Right atrium auricular region (tissue), 2 donors: Measurements from ENCODE around the gene RNU6-1. TPM values are rescaled to one million over a fixed set of nuclear protein-coding genes. Genes with fewer than 3 reads are reported as not detected.

Experiments used
- DNase-seq: peaks from one replicate; pipeline ENCODE4 v3.0.0-alpha.2; 2019; ENCODE audit warnings: low spot score
- H3K27ac ChIP-seq, 2 donors: fragments of 200-600 bp; sonication (generic); 1 replicate in 1 of 2; 2 replicates in 1 of 2; pipeline ENCODE4 v1.5.1; 2016 to 2019
- H3K27me3 ChIP-seq, 2 donors: fragments of 200-600 bp; sonication (generic); one replicate each; pipeline versions ENCODE4 v1.5.1 to v1.6.0; 2017 to 2019
- H3K36me3 ChIP-seq: fragments of 200-600 bp; sonication (generic); one replicate; pipeline ENCODE4 v1.5.1; 2016
- H3K4me1 ChIP-seq, 2 donors: fragments of 200-600 bp; sonication (generic); one replicate each; pipeline versions ENCODE4 v1.5.1 to v1.6.0; 2017 to 2019
- H3K4me3 ChIP-seq, 2 donors: fragments of 200-600 bp; sonication (generic); 1 replicate in 1 of 2; 2 replicates in 1 of 2; pipeline ENCODE4 v1.5.1; 2017 to 2019; ENCODE audit warnings: mild to moderate bottlenecking in 1 of 2, moderate library complexity in 1 of 2
- H3K9me3 ChIP-seq, 2 donors: fragments of 200-600 bp; sonication (generic); one replicate each; pipeline ENCODE4 v1.5.1; 2019
- total RNA-seq, 2 donors: library from RNA; depleted of rRNA; stranded (reverse); fragments of >200 nt; gene quantifications; one replicate each; pipeline ENCODE4 v1.1.0, GENCODE V29; 2016
- TF ChIP-seq, protein P1 (sequence below), 2 donors: fragments of 200-600 bp; sonication (generic); IDR thresholded peaks; one replicate each; pipeline ENCODE4 v1.5.1; 2019; ENCODE audit warnings: antibody characterized with exemption in 2 of 2

Gene RNU6-1
- total RNA-seq, 2 donors from 2014 or later: not detected

DNA sequence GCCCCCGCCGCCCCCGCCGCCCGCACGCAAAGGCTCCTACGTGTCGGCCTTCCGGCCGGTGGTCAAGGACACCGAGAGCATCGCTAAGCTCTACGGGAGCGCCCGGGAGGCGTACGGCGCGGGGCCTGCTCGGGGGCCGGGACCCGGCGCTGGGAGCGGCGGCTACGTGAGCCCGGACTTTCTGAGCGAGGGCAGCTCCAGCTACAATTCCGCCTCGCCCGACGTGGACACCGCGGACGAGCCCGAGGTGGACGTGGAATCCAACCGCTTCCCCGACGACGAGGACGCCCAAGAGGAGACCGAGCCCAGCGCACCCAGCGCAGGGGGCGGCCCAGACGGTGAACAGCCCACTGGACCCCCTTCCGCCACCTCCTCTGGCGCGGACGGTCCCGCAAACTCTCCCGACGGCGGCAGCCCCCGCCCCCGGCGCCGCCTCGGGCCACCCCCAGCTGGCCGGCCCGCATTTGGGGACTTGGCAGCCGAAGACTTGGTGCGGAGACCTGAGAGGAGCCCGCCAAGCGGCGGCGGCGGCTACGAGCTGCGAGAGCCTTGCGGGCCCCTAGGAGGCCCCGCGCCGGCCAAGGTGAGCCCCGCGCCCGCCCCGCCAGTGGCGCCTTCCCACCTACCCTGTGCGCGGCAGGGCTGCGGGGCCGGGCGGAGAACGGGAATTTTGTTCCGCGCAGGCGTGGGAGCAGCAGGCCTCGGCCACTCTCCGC, 12.1 kb downstream of the RNU6-1 start:
- no peak overlapping the region for H3K27ac ChIP-seq
- peak overlapping the region in 1 of 2 donors; percentile 25 for H3K4me3 ChIP-seq
- H3K36me3 ChIP-seq: no peaks in the 10 kb centered on the region
- H3K4me1 ChIP-seq: peaks cover 0 to 77% of the 10 kb centered on the region in 2 donors
- TF ChIP-seq, protein P1, sequence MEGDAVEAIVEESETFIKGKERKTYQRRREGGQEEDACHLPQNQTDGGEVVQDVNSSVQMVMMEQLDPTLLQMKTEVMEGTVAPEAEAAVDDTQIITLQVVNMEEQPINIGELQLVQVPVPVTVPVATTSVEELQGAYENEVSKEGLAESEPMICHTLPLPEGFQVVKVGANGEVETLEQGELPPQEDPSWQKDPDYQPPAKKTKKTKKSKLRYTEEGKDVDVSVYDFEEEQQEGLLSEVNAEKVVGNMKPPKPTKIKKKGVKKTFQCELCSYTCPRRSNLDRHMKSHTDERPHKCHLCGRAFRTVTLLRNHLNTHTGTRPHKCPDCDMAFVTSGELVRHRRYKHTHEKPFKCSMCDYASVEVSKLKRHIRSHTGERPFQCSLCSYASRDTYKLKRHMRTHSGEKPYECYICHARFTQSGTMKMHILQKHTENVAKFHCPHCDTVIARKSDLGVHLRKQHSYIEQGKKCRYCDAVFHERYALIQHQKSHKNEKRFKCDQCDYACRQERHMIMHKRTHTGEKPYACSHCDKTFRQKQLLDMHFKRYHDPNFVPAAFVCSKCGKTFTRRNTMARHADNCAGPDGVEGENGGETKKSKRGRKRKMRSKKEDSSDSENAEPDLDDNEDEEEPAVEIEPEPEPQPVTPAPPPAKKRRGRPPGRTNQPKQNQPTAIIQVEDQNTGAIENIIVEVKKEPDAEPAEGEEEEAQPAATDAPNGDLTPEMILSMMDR (IDR thresholded peaks at IDR 0.05): no peak
- no peak for DNase-seq
- no peaks in the 10 kb centered on the region for H3K9me3 ChIP-seq
- H3K27me3 ChIP-seq: peaks cover 78 to 98% of the 10 kb centered on the region in 2 donors

DNA sequence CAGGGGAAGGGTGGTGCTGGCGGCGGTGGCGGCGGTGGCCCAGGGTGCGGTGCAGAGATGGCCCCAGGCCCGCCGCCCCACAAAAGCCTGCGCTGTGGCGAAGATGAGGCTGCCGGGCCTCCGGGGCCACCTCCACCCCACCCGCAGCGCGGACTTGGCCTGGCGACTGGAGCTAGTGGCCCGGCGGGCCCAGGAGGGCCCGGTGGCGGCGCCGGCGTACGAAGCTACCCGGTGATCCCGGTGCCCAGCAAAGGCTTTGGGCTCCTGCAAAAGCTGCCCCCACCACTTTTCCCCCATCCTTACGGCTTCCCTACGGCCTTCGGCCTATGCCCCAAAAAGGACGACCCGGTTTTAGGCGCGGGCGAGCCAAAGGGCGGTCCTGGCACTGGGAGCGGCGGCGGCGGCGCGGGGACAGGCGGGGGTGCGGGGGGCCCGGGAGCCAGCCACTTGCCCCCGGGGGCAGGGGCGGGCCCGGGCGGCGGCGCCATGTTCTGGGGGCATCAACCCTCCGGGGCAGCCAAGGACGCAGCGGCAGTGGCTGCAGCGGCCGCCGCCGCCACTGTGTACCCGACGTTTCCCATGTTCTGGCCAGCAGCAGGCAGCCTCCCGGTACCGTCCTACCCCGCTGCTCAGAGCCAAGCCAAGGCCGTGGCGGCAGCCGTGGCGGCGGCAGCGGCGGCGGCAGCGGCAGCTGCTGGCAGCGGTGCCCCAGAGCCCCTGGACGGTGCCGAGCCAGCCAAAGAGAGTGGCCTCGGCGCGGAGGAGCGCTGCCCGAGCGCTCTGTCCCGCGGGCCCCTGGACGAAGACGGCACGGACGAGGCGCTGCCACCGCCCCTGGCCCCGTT, 12.9 kb downstream of the RNU6-1 start:
- peaks cover 0 to 75% of the 10 kb centered on the region in 2 donors for H3K4me1 ChIP-seq
- DNase-seq: no peak
- peaks cover 78 to 99% of the 10 kb centered on the region in 2 donors for H3K27me3 ChIP-seq
- no peaks in the 10 kb centered on the region for H3K9me3 ChIP-seq
- no peaks in the 10 kb centered on the region for H3K36me3 ChIP-seq
- H3K4me3 ChIP-seq: peak overlapping the region in 1 of 2 donors; percentile 25
- no peak overlapping the region for H3K27ac ChIP-seq
- TF ChIP-seq, protein P1 (IDR thresholded peaks at IDR 0.05): no peak

DNA sequence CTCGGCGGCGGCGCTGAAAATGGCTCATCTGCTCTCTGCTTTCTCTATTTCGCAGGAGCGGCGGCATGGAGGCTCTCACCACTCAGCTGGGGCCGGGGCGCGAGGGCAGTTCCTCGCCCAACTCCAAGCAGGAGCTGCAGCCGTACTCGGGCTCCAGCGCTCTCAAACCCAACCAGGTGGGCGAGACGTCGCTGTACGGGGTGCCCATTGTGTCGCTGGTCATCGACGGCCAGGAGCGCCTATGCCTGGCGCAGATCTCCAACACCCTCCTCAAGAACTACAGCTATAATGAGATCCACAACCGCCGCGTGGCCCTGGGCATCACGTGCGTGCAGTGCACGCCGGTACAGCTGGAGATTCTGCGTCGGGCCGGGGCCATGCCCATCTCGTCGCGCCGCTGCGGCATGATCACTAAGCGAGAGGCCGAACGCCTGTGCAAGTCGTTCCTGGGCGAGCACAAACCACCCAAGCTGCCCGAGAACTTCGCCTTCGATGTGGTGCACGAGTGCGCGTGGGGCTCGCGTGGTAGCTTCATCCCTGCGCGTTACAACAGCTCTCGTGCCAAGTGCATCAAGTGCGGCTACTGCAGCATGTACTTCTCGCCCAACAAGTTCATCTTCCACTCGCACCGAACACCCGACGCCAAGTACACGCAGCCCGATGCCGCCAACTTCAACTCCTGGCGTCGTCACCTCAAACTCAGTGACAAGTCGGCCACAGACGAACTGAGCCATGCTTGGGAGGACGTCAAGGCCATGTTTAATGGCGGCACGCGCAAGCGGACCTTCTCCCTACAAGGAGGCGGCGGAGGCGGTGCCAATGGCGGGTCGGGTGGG, 13.7 kb downstream of the RNU6-1 start:
- peaks cover 78 to 99% of the 10 kb centered on the region in 2 donors for H3K27me3 ChIP-seq
- H3K36me3 ChIP-seq: no peaks in the 10 kb centered on the region
- no peak overlapping the region for H3K27ac ChIP-seq
- H3K4me1 ChIP-seq: peaks cover 0 to 79% of the 10 kb centered on the region in 2 donors
- no peak for DNase-seq
- no peaks in the 10 kb centered on the region for H3K9me3 ChIP-seq
- H3K4me3 ChIP-seq: peak overlapping the region in 1 of 2 donors; percentile 16
- TF ChIP-seq, protein P1 (IDR thresholded peaks at IDR 0.05): no peak

DNA sequence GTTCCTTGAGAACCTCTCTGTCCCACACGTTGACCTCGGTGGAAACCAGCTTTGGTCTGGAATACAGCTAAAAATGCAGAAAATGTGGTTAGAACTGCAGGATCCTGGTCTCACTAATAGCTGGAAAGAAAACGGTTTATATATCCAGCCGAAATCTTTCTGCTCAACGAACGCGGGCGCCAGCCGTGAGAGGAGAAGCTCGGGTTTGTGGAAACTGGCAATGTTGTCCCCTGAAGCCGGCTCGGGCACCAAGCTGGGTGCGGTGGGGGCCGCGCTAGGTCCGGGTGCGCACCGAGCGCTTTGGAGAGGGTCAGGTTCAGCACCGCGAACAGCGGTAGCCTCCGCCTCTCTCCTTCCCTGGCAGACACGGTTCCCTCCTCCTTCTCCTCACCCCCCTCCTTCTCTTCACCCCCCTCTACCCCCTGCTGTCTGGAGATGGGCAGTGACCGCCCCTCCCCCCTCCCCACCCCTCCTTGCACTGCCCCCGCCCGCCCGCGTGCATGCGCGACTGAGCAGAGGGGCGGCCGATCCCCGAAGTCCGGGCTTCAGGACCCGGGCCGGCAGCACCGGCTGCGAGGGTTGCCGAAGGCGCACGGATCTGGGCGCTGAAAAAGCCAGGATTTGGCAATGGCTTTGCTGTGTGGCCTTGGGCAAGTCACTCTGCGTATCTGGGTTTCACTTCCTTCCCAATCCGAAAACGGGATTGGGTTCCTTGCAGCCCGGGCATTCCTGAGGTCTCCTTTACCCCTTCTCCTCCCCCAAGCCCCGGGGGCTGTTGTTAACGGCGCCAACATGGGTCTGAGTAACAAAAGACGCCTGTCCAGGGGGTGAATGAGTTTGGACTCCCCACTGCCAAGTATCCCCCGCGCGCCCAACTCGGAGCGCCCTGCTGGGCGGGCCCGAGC, 14.6 kb downstream of the RNU6-1 start, which contains the start of gene SKOR1:
TSS of gene SKOR1 (plus strand) at position 534 of the 905 bp plus-strand sequence. CDS start at position 628, 94 bp downstream.
- TF ChIP-seq, protein P1 (IDR thresholded peaks at IDR 0.05): no peak
- Histone ChIP-seq H3K4me3 (peak within 1 kb of the TSS in 1 of 2 donors; percentile 16), H3K9me3 (no peaks in the 10 kb centered on the region), H3K36me3 (no peaks in the 10 kb centered on the region), H3K27me3 (peaks cover 72 to 99% of the 10 kb centered on the region in 2 donors), H3K4me1 (peaks cover 0 to 88% of the 10 kb centered on the region in 2 donors), H3K27ac (no peak within 1 kb of the TSS)
- no peak for DNase-seq
